ENCODE results near the gene MAN1C1.

Gene MAN1C1

DNA sequence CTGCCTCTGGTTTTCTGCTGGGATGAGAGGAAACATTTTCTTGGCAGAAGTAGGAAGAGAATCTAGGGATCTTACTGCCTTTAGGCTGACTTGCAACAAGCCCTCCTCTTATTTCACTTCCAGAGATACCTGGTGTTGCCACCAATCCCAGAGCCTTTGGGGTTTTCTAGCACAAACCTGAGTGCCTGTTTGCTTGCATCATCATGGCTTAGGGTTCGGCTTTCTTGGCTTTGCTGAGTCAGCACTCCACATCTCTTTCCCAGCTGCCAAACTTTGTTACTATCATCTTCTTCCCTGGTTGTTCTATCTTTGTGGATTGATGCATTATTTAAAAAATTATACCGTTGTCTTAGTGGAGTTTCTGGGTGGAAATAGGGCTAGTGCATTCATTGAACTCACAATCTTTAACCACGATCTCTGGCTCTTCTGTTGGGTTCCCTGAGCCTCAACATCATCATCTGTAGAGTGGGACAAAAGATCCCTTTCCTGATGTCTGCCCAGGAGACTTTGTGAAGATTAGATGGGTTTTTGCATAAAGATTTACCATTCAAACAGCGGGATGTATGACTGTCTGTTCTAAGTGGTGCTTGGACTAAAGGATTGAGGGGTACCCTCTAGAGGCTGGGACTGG, 106.8 kb downstream of the MAN1C1 start:
- H3K9me3 ChIP-seq (ENCODE audit: control insufficient read depth in 5 of 5, low read length in 5 of 5): no peaks in the 10 kb centered on the region
- H3K9ac ChIP-seq (ENCODE audit: low read length in 5 of 5): no peak overlapping the region
- H3K27me3 ChIP-seq (ENCODE audit: control insufficient read depth in 5 of 5, insufficient read depth in 4 of 5, low read length in 5 of 5): peaks cover 0 to 2% (median 0%) of the 10 kb centered on the region in 5 donors
- H3K36me3 ChIP-seq (ENCODE audit: control insufficient read depth in 5 of 5, insufficient read depth in 5 of 5, low read length in 5 of 5): no peaks in the 10 kb centered on the region
- H3K4me3 ChIP-seq (ENCODE audit: low read depth in 1 of 5, low read length in 5 of 5): no peak overlapping the region
- H3K27ac ChIP-seq (ENCODE audit: low read depth, low read length): no peak overlapping the region
- peaks cover 6 to 16% (median 15%) of the 10 kb centered on the region in 5 donors for H3K4me1 ChIP-seq (ENCODE audit: control insufficient read depth in 5 of 5, insufficient read depth in 5 of 5, low read length in 5 of 5)

DNA sequence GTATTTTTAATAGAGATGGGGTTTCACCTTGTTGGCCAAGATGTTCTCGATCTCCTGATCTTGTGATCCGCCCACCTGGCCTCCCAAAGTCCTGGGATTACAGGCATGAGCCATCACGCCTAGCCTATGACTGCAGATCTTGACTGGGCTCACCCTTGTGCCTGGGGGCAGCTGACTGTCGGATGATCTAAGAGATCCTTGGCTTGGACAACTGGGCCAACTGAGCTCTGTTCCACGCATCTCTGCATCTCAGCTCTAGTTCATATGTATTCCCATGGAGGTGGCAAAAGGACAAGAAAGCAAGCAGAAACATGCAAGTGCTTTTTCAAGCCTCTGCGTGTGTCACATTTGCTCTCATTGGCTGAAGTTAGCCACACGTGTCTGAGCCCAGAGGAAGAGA, 107.6 kb downstream of the MAN1C1 start:
- peaks cover 0 to 2% (median 0%) of the 10 kb centered on the region in 5 donors for H3K27me3 ChIP-seq (ENCODE audit: control insufficient read depth in 5 of 5, insufficient read depth in 4 of 5, low read length in 5 of 5)
- H3K4me1 ChIP-seq (ENCODE audit: control insufficient read depth in 5 of 5, insufficient read depth in 5 of 5, low read length in 5 of 5): peaks cover 6 to 18% (median 15%) of the 10 kb centered on the region in 5 donors
- no peak overlapping the region for H3K9ac ChIP-seq (ENCODE audit: low read length in 5 of 5)
- no peak overlapping the region for H3K27ac ChIP-seq (ENCODE audit: low read depth, low read length)
- no peak overlapping the region for H3K4me3 ChIP-seq (ENCODE audit: low read depth in 1 of 5, low read length in 5 of 5)
- H3K9me3 ChIP-seq (ENCODE audit: control insufficient read depth in 5 of 5, low read length in 5 of 5): no peaks in the 10 kb centered on the region
- no peaks in the 10 kb centered on the region for H3K36me3 ChIP-seq (ENCODE audit: control insufficient read depth in 5 of 5, insufficient read depth in 5 of 5, low read length in 5 of 5)

DNA sequence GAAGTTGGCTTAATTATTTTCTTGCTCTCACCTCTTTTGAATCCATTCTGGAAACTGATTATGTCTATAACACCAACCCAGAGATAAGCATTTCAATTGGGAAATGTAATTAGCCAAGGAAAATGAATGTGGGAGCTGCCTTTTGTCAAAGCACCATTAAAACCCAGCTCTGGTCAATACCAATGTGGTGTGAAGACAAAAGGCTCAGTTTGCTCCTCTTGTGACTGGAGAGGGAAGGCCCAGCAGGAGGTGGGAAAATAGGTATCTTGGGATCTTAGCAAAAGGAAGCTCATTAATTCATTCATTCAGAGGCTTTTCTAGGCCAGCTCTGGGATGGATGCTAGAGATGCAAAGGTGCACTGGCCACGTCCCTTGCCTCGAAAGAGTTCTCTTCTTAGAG, 108.4 kb downstream of the MAN1C1 start:
- Histone ChIP-seq H3K27ac (ENCODE audit: low read depth, low read length) (no peak overlapping the region), H3K4me1 (ENCODE audit: control insufficient read depth in 5 of 5, insufficient read depth in 5 of 5, low read length in 5 of 5) (peaks cover 6 to 22% (median 15%) of the 10 kb centered on the region in 5 donors), H3K36me3 (ENCODE audit: control insufficient read depth in 5 of 5, insufficient read depth in 5 of 5, low read length in 5 of 5) (no peaks in the 10 kb centered on the region), H3K9me3 (ENCODE audit: control insufficient read depth in 5 of 5, low read length in 5 of 5) (no peaks in the 10 kb centered on the region), H3K4me3 (ENCODE audit: low read depth in 1 of 5, low read length in 5 of 5) (no peak overlapping the region), H3K9ac (ENCODE audit: low read length in 5 of 5) (no peak overlapping the region), H3K27me3 (ENCODE audit: control insufficient read depth in 5 of 5, insufficient read depth in 4 of 5, low read length in 5 of 5) (peaks cover 0 to 2% (median 0%) of the 10 kb centered on the region in 5 donors)

DNA sequence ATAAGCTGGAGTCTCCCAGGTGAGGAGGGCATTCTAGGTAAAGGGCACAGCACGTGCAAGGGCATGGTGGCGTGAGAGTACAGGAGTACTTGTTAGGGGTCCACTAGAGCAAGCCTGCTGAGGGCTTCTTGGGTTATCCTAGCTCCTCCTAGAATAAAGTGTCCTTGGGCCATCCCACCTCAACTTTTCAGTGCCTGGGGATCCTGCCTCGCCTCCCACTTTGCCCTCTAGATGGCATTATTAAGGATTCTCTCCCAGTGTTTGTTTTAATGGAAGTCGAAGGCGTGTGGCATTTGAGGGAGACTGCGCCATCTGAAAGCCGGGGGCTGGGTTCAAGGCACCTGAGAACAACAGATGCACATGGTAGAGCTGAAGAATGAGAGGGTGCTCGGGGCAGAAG, 108.9 kb downstream of the MAN1C1 start:
- no peaks in the 10 kb centered on the region for H3K9me3 ChIP-seq (ENCODE audit: control insufficient read depth in 5 of 5, low read length in 5 of 5)
- no peak overlapping the region for H3K9ac ChIP-seq (ENCODE audit: low read length in 5 of 5)
- H3K27me3 ChIP-seq (ENCODE audit: control insufficient read depth in 5 of 5, insufficient read depth in 4 of 5, low read length in 5 of 5): peaks cover 0 to 3% (median 0%) of the 10 kb centered on the region in 5 donors
- H3K36me3 ChIP-seq (ENCODE audit: control insufficient read depth in 5 of 5, insufficient read depth in 5 of 5, low read length in 5 of 5): no peaks in the 10 kb centered on the region
- H3K27ac ChIP-seq (ENCODE audit: low read depth, low read length): no peak overlapping the region
- no peak overlapping the region for H3K4me3 ChIP-seq (ENCODE audit: low read depth in 1 of 5, low read length in 5 of 5)
- H3K4me1 ChIP-seq (ENCODE audit: control insufficient read depth in 5 of 5, insufficient read depth in 5 of 5, low read length in 5 of 5): peaks cover 6 to 27% (median 15%) of the 10 kb centered on the region in 5 donors

DNA sequence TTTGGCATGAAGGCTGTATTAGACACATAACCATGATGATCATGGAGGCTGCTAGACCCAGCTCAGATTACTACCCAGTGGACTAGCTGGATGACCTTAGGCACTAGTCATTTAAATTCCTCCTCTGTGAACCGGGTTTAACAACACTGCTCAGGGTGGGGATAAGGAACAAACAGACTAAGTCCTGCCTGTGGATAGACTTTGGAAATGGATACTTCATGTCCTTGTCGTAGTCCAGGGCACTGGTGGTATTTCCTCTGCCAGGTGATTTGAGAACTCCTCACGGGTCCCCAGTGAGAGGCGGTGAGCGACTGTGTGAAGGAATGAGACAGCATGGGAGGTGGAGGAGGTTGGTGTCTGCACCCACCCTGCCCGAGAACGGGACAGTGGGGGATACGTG, 110.5 kb downstream of the MAN1C1 start:
- Histone ChIP-seq H3K4me1 (ENCODE audit: control insufficient read depth in 5 of 5, insufficient read depth in 5 of 5, low read length in 5 of 5) (peaks cover 6 to 31% (median 15%) of the 10 kb centered on the region in 5 donors), H3K27ac (ENCODE audit: low read depth, low read length) (no peak overlapping the region), H3K27me3 (ENCODE audit: control insufficient read depth in 5 of 5, insufficient read depth in 4 of 5, low read length in 5 of 5) (peaks cover 0 to 6% (median 0%) of the 10 kb centered on the region in 5 donors), H3K4me3 (ENCODE audit: low read depth in 1 of 5, low read length in 5 of 5) (no peak overlapping the region), H3K9ac (ENCODE audit: low read length in 5 of 5) (peak overlapping the region in 1 of 5 donors; percentile 8), H3K36me3 (ENCODE audit: control insufficient read depth in 5 of 5, insufficient read depth in 5 of 5, low read length in 5 of 5) (no peaks in the 10 kb centered on the region), H3K9me3 (ENCODE audit: control insufficient read depth in 5 of 5, low read length in 5 of 5) (no peaks in the 10 kb centered on the region)

DNA sequence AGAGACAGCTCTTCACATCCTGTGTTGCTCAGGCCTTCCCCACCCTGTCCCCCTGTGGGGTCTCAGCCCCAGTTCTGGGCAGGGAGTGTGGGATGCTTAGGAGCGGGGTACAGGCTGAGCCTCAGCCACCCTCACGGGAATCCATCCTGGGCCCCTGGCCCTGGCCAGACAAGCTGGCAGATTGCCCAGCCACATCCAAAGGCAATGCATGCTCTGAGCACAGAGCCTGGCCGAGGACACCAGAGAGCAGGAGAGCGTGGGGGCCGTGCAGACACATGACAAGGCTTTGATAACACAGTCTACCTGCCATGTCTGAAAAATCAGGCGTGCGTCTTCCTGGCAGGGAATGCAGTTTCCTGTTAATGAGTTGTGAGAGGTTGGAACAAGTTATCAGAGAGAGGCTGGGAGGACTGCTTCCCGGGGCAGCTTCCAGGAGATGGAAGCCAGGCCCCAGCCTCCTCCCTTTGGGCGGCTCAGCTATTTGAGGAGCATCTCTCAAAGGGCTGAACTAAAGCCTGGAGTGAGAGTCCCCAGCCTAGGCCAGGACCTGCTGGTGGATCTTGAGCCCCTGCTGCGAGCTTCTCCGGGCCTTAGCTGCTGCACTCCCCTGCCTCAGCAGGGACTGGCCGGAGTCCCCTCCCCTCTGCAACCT, 111.2 kb downstream of the MAN1C1 start:
- no peaks in the 10 kb centered on the region for H3K36me3 ChIP-seq (ENCODE audit: control insufficient read depth in 5 of 5, insufficient read depth in 5 of 5, low read length in 5 of 5)
- H3K4me3 ChIP-seq (ENCODE audit: low read depth in 1 of 5, low read length in 5 of 5): no peak overlapping the region
- no peak overlapping the region for H3K27ac ChIP-seq (ENCODE audit: low read depth, low read length)
- H3K9me3 ChIP-seq (ENCODE audit: control insufficient read depth in 5 of 5, low read length in 5 of 5): no peaks in the 10 kb centered on the region
- peak overlapping the region in 1 of 5 donors; percentile 8 for H3K9ac ChIP-seq (ENCODE audit: low read length in 5 of 5)
- H3K4me1 ChIP-seq (ENCODE audit: control insufficient read depth in 5 of 5, insufficient read depth in 5 of 5, low read length in 5 of 5): peaks cover 6 to 31% (median 15%) of the 10 kb centered on the region in 5 donors
- peaks cover 0 to 7% (median 0%) of the 10 kb centered on the region in 5 donors for H3K27me3 ChIP-seq (ENCODE audit: control insufficient read depth in 5 of 5, insufficient read depth in 4 of 5, low read length in 5 of 5)

DNA sequence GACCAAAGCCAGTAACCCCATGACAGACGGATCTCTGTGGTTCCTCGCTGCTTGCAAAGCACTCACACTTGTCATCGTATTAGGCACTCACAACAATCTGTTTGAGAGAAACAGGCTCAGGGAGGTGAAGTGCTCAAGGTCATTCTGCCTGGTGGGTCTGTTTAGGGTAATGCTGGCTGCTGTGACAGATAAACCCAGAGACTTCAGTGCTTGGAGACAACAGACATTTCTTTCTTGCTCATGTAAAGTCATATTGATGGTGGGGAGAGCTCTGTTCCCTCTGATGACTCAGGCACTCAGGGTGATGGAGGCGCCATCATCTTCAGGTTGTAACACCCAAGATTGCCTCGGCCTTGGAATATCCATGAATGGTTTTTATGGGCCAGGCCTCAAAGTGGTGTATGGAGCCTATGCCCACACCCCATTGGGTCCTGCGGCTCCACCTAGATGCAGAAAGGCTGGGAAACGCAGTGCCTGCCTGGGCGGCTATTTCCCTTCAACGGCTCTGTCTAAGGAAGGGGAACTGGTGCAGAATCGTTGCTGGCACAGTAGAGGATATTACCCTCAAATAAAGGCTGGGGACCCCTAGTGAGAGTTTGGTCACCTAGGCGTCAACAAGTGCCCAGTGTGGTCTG, 111.8 kb downstream of the MAN1C1 start:
- peaks cover 6 to 31% (median 15%) of the 10 kb centered on the region in 5 donors for H3K4me1 ChIP-seq (ENCODE audit: control insufficient read depth in 5 of 5, insufficient read depth in 5 of 5, low read length in 5 of 5)
- H3K36me3 ChIP-seq (ENCODE audit: control insufficient read depth in 5 of 5, insufficient read depth in 5 of 5, low read length in 5 of 5): no peaks in the 10 kb centered on the region
- H3K27me3 ChIP-seq (ENCODE audit: control insufficient read depth in 5 of 5, insufficient read depth in 4 of 5, low read length in 5 of 5): peaks cover 0 to 7% (median 0%) of the 10 kb centered on the region in 5 donors
- no peak overlapping the region for H3K4me3 ChIP-seq (ENCODE audit: low read depth in 1 of 5, low read length in 5 of 5)
- no peaks in the 10 kb centered on the region for H3K9me3 ChIP-seq (ENCODE audit: control insufficient read depth in 5 of 5, low read length in 5 of 5)
- no peak overlapping the region for H3K27ac ChIP-seq (ENCODE audit: low read depth, low read length)
- no peak overlapping the region for H3K9ac ChIP-seq (ENCODE audit: low read length in 5 of 5)

DNA sequence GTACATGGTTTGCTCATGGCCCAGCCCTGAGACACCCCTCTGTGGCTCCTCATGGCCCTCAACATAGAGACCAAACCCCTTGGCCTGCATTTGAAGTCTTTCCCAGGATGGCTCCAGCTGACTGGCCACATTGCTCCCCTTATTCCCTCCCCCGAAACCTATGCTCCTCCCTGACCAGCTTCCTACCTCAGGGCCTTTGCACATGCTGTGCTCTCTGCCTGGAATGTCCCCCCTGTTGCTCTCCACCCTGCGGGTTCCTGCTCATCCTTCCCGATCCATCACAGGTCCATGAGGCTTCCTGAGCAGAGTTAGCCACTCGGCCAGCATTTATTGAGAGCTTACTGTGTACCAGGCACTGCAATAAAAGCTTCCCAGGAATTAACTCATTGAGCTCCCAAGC, 112.5 kb downstream of the MAN1C1 start:
- Histone ChIP-seq H3K9ac (ENCODE audit: low read length in 5 of 5) (no peak overlapping the region), H3K27ac (ENCODE audit: low read depth, low read length) (no peak overlapping the region), H3K9me3 (ENCODE audit: control insufficient read depth in 5 of 5, low read length in 5 of 5) (no peaks in the 10 kb centered on the region), H3K4me1 (ENCODE audit: control insufficient read depth in 5 of 5, insufficient read depth in 5 of 5, low read length in 5 of 5) (peaks cover 6 to 31% (median 15%) of the 10 kb centered on the region in 5 donors), H3K36me3 (ENCODE audit: control insufficient read depth in 5 of 5, insufficient read depth in 5 of 5, low read length in 5 of 5) (no peaks in the 10 kb centered on the region), H3K27me3 (ENCODE audit: control insufficient read depth in 5 of 5, insufficient read depth in 4 of 5, low read length in 5 of 5) (peaks cover 0 to 7% (median 0%) of the 10 kb centered on the region in 5 donors), H3K4me3 (ENCODE audit: low read depth in 1 of 5, low read length in 5 of 5) (no peak overlapping the region)

DNA sequence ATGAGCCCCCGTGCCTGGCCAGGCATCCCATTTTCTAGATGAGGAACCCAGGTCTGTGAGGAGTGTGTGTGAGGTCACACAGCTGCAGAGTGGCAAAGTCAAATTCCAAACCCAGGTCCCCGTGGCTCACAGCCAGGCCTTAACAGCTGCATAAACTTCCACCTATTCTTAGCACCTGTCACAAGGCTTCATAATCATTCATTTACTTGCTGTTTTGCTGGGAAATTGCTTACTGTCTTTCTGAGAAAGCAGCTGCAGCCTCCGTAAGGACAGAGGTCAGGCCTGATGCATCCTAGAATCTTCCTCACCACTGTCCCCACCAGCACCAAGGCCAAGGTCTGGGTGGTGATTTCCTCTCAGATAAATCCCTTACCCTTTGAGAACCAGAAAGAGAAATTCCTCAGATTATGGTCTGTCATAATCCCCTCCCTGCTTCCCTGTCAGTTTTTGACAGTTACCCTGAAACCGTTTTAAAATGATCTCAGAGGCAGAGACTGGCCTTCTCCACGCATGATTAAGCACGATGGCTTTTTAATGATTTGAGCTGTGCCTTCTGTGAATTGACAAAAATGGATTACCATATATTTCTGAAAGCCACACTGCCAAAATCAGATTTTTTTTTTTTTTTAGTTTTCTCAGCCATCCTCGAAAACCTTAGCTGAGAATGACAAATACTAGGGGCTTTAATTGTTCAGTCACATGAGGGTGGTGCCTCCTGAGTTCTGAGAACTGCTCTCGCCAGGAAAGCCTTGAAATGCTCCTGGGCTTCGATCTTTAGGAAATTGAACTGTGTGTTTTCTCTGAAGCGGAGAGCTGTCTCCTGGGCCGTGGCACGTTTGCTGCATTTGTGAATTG, 113.4 kb downstream of the MAN1C1 start:
- no peak overlapping the region for H3K9ac ChIP-seq (ENCODE audit: low read length in 5 of 5)
- H3K27ac ChIP-seq (ENCODE audit: low read depth, low read length): no peak overlapping the region
- no peaks in the 10 kb centered on the region for H3K9me3 ChIP-seq (ENCODE audit: control insufficient read depth in 5 of 5, low read length in 5 of 5)
- H3K4me1 ChIP-seq (ENCODE audit: control insufficient read depth in 5 of 5, insufficient read depth in 5 of 5, low read length in 5 of 5): peaks cover 6 to 31% (median 15%) of the 10 kb centered on the region in 5 donors
- H3K27me3 ChIP-seq (ENCODE audit: control insufficient read depth in 5 of 5, insufficient read depth in 4 of 5, low read length in 5 of 5): peaks cover 0 to 7% (median 0%) of the 10 kb centered on the region in 5 donors
- no peaks in the 10 kb centered on the region for H3K36me3 ChIP-seq (ENCODE audit: control insufficient read depth in 5 of 5, insufficient read depth in 5 of 5, low read length in 5 of 5)
- no peak overlapping the region for H3K4me3 ChIP-seq (ENCODE audit: low read depth in 1 of 5, low read length in 5 of 5)

Measured in subcutaneous abdominal adipose tissue (tissue), 5 donors.